ENCODE results near the gene NPM3.

- TF ChIP-seq CTCF (IDR thresholded peaks at IDR 0.05; ENCODE audit: low read depth, low read length), result no peak
- no peak for TF ChIP-seq EZH2phosphoT487 (IDR thresholded peaks at IDR 0.05; ENCODE audit: low read depth)
These were observed 11.9 kb downstream of the NPM3 start for GRCh38 chr10:101771380-101771779.

Measured in OCI-LY3 (cell line).